Astrocyte (in vitro differentiated cells and primary cell): ENCODE data around the gene LLPH.

Experiments
- EZH2 ChIP-seq: IDR thresholded peaks from 2 replicates; pipeline ENCODE4 v1.6.1; 2012; ENCODE audit warnings: mild to moderate bottlenecking, low read length, inconsistent platforms; ENCODE audit not compliant: insufficient read depth
- TF ChIP-seq, protein P1 (sequence below): IDR thresholded peaks from 2 replicates; pipeline ENCODE4 v1.5.1; 2011; ENCODE audit warnings: low read depth, mild to moderate bottlenecking, inconsistent platforms, low read length, moderate library complexity; ENCODE audit not compliant: insufficient read depth

DNA sequence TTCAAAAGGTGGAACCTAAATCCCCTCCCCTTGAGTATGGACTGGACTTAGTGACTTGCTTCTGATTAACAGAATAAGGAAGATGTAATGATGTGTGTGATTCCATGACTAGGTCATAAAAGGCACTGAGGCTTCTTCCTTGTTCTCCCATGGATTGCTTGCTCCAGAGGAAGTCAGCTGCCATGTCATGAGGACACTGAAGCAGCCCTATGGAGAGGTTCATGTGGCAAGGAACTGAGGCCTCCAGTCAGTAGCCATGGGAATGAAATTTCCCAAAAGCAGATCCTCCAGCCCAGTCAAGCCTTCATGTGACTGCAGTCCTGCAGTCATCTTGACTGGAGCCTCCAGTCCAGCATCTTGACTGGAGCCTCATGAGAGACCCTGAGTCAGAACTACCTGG lies 28.6 kb upstream of the LLPH start:
- TF ChIP-seq, protein P1, sequence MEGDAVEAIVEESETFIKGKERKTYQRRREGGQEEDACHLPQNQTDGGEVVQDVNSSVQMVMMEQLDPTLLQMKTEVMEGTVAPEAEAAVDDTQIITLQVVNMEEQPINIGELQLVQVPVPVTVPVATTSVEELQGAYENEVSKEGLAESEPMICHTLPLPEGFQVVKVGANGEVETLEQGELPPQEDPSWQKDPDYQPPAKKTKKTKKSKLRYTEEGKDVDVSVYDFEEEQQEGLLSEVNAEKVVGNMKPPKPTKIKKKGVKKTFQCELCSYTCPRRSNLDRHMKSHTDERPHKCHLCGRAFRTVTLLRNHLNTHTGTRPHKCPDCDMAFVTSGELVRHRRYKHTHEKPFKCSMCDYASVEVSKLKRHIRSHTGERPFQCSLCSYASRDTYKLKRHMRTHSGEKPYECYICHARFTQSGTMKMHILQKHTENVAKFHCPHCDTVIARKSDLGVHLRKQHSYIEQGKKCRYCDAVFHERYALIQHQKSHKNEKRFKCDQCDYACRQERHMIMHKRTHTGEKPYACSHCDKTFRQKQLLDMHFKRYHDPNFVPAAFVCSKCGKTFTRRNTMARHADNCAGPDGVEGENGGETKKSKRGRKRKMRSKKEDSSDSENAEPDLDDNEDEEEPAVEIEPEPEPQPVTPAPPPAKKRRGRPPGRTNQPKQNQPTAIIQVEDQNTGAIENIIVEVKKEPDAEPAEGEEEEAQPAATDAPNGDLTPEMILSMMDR: no peak
- TF ChIP-seq EZH2: no peak
